ENCODE results near the gene RABGAP1L.
"Not testable (repeated sequence)": the region's sequence is repeated elsewhere in the genome, so short reads cannot be mapped to it uniquely, and the experiment has no call there.

The RABGAP1L gene

DNA sequence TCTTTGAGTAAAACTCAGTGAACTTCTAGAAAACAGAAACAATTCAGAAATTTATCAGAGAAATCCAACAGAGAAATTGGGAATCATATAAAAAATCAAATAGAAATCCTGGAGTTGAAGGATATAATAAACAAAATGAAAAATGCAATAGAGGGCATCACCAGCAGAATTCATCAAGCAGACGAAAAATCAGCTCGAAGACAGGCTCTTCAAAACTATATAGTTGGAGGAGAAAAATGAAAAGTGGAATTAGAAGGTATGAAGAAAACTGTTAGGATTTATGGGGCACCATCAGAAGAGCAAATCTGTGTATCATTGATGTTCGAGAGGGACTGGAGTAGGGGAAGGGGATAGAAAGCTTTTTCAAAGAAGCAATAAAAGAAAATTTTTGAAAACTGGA is 167.0 kb downstream of the RABGAP1L start:
- Mint-ChIP-seq H3K4me1 (no peaks in the 10 kb centered on the region), H3K36me3 (ENCODE audit: low read depth) (peaks cover 44% of the 10 kb centered on the region), H3K27me3 (ENCODE audit: low read depth) (no peaks in the 10 kb centered on the region), H3K9me3 (peaks cover 50% of the 10 kb centered on the region), H3K4me3 (no peak overlapping the region), H3K27ac (no peak overlapping the region)
- no peak for TF ChIP-seq CTCF (IDR thresholded peaks at IDR 0.05; ENCODE audit: unreplicated experiment in 3 of 3)

GRCh38 chr1:174333437-174333836 is 174.1 kb downstream of the RABGAP1L start:
- H3K4me1 Mint-ChIP-seq, result no peaks in the 10 kb centered on the region
- no peak overlapping the region for H3K4me3 Mint-ChIP-seq
- H3K27ac Mint-ChIP-seq, result no peak overlapping the region
- no peak for TF ChIP-seq CTCF (IDR thresholded peaks at IDR 0.05; ENCODE audit: unreplicated experiment in 3 of 3)
- no peaks in the 10 kb centered on the region for H3K36me3 Mint-ChIP-seq (ENCODE audit: low read depth)
- peaks cover 8% of the 10 kb centered on the region for H3K9me3 Mint-ChIP-seq
- no peaks in the 10 kb centered on the region for H3K27me3 Mint-ChIP-seq (ENCODE audit: low read depth)

- no peaks in the 10 kb centered on the region for H3K27me3 Mint-ChIP-seq (ENCODE audit: low read depth)
- no peak overlapping the region for H3K4me3 Mint-ChIP-seq
- TF ChIP-seq CTCF (IDR thresholded peaks at IDR 0.05; ENCODE audit: unreplicated experiment in 3 of 3), result no peak
- H3K4me1 Mint-ChIP-seq, result no peaks in the 10 kb centered on the region
- H3K27ac Mint-ChIP-seq, result no peak overlapping the region
- peaks cover 2% of the 10 kb centered on the region for H3K9me3 Mint-ChIP-seq
- H3K36me3 Mint-ChIP-seq (ENCODE audit: low read depth), result no peaks in the 10 kb centered on the region
These were observed 177.8 kb downstream of the RABGAP1L start for GRCh38 chr1:174337000-174337681.

- H3K4me1 Mint-ChIP-seq; H3K27me3 Mint-ChIP-seq (ENCODE audit: low read depth); H3K4me3 Mint-ChIP-seq; H3K9me3 Mint-ChIP-seq; H3K36me3 Mint-ChIP-seq (ENCODE audit: low read depth); H3K27ac Mint-ChIP-seq: not testable (repeated sequence)
These were observed 181.1 kb downstream of the RABGAP1L start for GRCh38 chr1:174340404-174340803.

- Mint-ChIP-seq H3K4me1 (no peaks in the 10 kb centered on the region), H3K4me3 (no peak overlapping the region), H3K36me3 (ENCODE audit: low read depth) (peaks cover 13% of the 10 kb centered on the region), H3K27ac (no peak overlapping the region), H3K9me3 (peaks cover 19% of the 10 kb centered on the region), H3K27me3 (ENCODE audit: low read depth) (no peaks in the 10 kb centered on the region)
- no peak for TF ChIP-seq CTCF (IDR thresholded peaks at IDR 0.05; ENCODE audit: unreplicated experiment in 3 of 3)
These were observed 184.8 kb downstream of the RABGAP1L start for GRCh38 chr1:174344162-174344561.

DNA sequence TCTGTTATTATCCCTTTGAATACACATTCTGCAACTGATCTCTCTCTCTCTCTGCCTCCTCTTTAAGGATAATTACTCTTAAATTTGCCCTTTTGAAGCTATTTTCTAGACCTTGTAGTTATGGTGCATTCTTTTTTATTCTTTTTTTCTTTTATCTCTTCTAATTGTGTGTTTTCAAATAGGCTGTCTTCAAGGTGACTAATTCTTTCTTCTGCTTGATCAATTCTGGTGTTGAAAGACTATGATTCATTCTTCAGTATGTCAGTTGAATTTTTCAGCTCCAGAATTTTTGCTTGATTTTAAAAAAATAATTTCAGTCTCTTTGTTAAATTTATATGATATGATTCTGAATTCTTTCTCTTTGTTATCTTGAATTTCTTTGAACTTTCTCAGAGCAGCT is 192.8 kb downstream of the RABGAP1L start:
- H3K4me1 Mint-ChIP-seq, result no peaks in the 10 kb centered on the region
- TF ChIP-seq CTCF (IDR thresholded peaks at IDR 0.05; ENCODE audit: unreplicated experiment in 3 of 3), result no peak
- H3K36me3 Mint-ChIP-seq (ENCODE audit: low read depth), result peaks cover 26% of the 10 kb centered on the region
- no peak overlapping the region for H3K4me3 Mint-ChIP-seq
- peaks cover 22% of the 10 kb centered on the region for H3K9me3 Mint-ChIP-seq
- no peaks in the 10 kb centered on the region for H3K27me3 Mint-ChIP-seq (ENCODE audit: low read depth)
- H3K27ac Mint-ChIP-seq, result no peak overlapping the region
